MM.1S (cell line): ENCODE data around the gene RBM23.

ENCODE experiments used
- DNase-seq: peaks from one replicate; pipeline ENCODE4 v3.0.0-alpha.2; 2015
- H2AFZ ChIP-seq: fragments of 300-600 bp; sonication (generic); 2 replicates; pipeline ENCODE4 v1.6.0; 2016; ENCODE audit warnings: antibody characterized with exemption, low read length
- H3F3A ChIP-seq: fragments of 300-600 bp; sonication (generic); 2 replicates; pipeline ENCODE4 v1.6.1; 2016; ENCODE audit warnings: mild to moderate bottlenecking, antibody characterized with exemption, low read length, moderate library complexity, mixed read lengths; ENCODE audit not compliant: insufficient read depth
- H3K27ac ChIP-seq: fragments of 300-600 bp; sonication (generic); 2 replicates; pipeline ENCODE4 v1.5.1; 2016; ENCODE audit warnings: mild to moderate bottlenecking, low read length
- H3K27me3 ChIP-seq: fragments of 300-600 bp; sonication (generic); replicated peaks from 2 replicates; pipeline ENCODE4 v1.6.0; 2016; ENCODE audit warnings: low read length; ENCODE audit not compliant: insufficient read depth
- H3K36me3 ChIP-seq: fragments of 300-600 bp; sonication (generic); replicated peaks from 2 replicates; pipeline ENCODE4 v1.6.1; 2016; ENCODE audit warnings: mild to moderate bottlenecking, low read length, mixed read lengths; ENCODE audit not compliant: insufficient read depth
- H3K4me1 ChIP-seq: fragments of 300-600 bp; sonication (generic); 2 replicates; pipeline ENCODE4 v1.6.1; 2016; ENCODE audit warnings: low read length, mixed read lengths
- H3K4me2 ChIP-seq: fragments of 300-600 bp; sonication (generic); 2 replicates; pipeline ENCODE4 v1.6.0; 2016; ENCODE audit warnings: low read depth, low read length
- H3K4me3 ChIP-seq: fragments of 300-600 bp; sonication (generic); 2 replicates; pipeline ENCODE4 v1.5.1; 2016; ENCODE audit warnings: low read length, mixed read lengths
- H3K79me2 ChIP-seq: fragments of 300-600 bp; sonication (generic); 2 replicates; pipeline ENCODE4 v1.6.1; 2016; ENCODE audit warnings: mixed run types, low read length, mixed read lengths
- H3K9ac ChIP-seq: fragments of 300-600 bp; sonication (generic); 2 replicates; pipeline ENCODE4 v1.6.1; 2016; ENCODE audit warnings: low read length, mixed read lengths
- H3K9me2 ChIP-seq: fragments of 300-600 bp; sonication (generic); replicated peaks from 2 replicates; pipeline ENCODE4 v1.6.1; 2016; ENCODE audit warnings: mild to moderate bottlenecking, low read length, mixed read lengths; ENCODE audit not compliant: insufficient read depth
- H3K9me3 ChIP-seq: fragments of 300-600 bp; sonication (generic); replicated peaks from 2 replicates; pipeline ENCODE4 v1.6.1; 2016; ENCODE audit warnings: mild to moderate bottlenecking, low read length, mixed read lengths; ENCODE audit not compliant: insufficient read depth
- H4K20me1 ChIP-seq: fragments of 300-600 bp; sonication (generic); 2 replicates; pipeline ENCODE4 v1.6.1; 2016; ENCODE audit warnings: mild to moderate bottlenecking, low read length, moderate library complexity, mixed read lengths; ENCODE audit not compliant: insufficient read depth
- CTCF ChIP-seq: fragments of 300-600 bp; sonication (generic); IDR thresholded peaks from 2 replicates; pipeline ENCODE4 v1.5.1; 2016; ENCODE audit warnings: antibody characterized with exemption, low read length, mixed read lengths
- EZH2 ChIP-seq: fragments of 300-600 bp; sonication (generic); optimal IDR thresholded peaks from 2 replicates; pipeline ENCODE3; 2017; ENCODE audit warnings: low read depth, mild to moderate bottlenecking, antibody characterized with exemption, low read length, mixed read lengths
- EZH2phosphoT487 ChIP-seq: fragments of 300-600 bp; sonication (generic); IDR thresholded peaks from 2 replicates; pipeline ENCODE4 v1.6.1; 2018; ENCODE audit warnings: antibody characterized with exemption, low read length

The RBM23 gene

DNA sequence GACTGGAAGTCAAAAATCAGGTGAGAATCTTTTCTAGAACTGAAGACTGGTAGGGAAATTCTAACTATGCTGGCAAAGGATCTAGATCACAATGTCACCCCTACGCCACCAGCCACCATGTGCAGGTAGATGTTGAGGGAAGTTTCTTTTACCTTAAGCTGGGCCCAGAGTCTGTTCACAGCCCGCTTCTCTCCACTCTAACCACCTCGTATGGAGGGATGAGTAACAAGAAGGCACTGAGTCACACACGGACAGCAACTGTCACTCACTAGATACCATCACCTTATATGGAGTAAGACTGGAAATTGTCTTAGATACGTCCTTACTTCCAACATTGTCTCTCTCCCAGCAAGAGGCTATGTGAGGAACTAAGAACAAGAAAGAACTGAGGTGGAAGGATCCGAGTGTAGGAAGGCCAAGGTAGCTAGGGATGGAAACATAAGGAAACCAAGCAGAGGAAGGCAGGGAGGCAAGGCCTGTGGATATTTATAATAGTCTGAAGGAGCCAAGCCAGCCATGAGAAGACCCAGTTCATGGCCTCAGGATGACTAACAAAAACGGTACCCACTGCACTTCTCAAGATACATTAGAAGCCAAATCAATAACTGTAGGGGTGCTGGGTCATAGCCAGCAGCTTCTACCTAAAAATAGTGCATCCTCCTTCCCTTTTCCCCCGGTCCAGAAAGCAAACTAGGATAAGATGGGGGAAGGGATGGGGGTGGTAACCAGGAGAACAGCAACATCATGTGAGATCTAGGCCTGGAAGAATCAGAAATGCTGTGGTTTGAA lies 20.5 kb downstream of the RBM23 start:
- H3K4me2 ChIP-seq = no peak overlapping the region
- no peaks in the 10 kb centered on the region for H3K36me3 ChIP-seq
- H3K4me1 ChIP-seq = no peaks in the 10 kb centered on the region
- DNase-seq = no peak
- H3K9me3 ChIP-seq = no peaks in the 10 kb centered on the region
- H3K4me3 ChIP-seq = no peak overlapping the region
- H3K27ac ChIP-seq = no peak overlapping the region
- H2AFZ ChIP-seq = no peak overlapping the region
- H3K9ac ChIP-seq = no peak overlapping the region
- H3K27me3 ChIP-seq = no peaks in the 10 kb centered on the region
- no peaks in the 10 kb centered on the region for H3K9me2 ChIP-seq
- no peaks in the 10 kb centered on the region for H4K20me1 ChIP-seq
- H3K79me2 ChIP-seq = no peaks in the 10 kb centered on the region
- no peak for TF ChIP-seq EZH2phosphoT487
- no peak for TF ChIP-seq EZH2
- no peak for TF ChIP-seq CTCF
- no peaks in the 10 kb centered on the region for H3F3A ChIP-seq

DNA sequence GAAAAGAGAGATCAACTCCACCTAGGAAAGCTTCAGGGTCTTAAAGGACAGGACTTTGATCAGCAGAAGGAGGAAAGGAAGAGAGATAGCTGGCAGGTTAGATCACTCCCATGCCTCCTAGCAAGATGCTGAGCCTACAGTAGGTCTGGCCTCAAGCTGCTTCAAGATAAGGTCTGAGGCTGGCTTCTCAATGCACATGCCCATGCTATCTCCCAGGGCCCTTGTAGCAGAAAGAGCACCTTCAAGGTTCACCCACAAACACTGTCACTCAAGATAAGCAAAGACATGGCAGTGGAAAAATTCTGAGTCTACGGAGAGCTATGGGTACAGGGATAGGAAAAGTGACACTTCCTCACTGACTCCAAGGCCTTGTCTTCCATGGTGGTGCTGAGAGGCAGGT lies 21.6 kb downstream of the RBM23 start:
- no peak overlapping the region for H3K27ac ChIP-seq
- H3K9ac ChIP-seq = no peak overlapping the region
- H3K9me3 ChIP-seq = no peaks in the 10 kb centered on the region
- H2AFZ ChIP-seq = no peak overlapping the region
- H3K4me1 ChIP-seq = no peaks in the 10 kb centered on the region
- no peaks in the 10 kb centered on the region for H3F3A ChIP-seq
- no peaks in the 10 kb centered on the region for H3K79me2 ChIP-seq
- TF ChIP-seq CTCF = no peak
- TF ChIP-seq EZH2 = no peak
- TF ChIP-seq EZH2phosphoT487 = no peak
- no peak overlapping the region for H3K4me2 ChIP-seq
- DNase-seq = no peak
- no peaks in the 10 kb centered on the region for H3K27me3 ChIP-seq
- no peaks in the 10 kb centered on the region for H3K36me3 ChIP-seq
- no peaks in the 10 kb centered on the region for H4K20me1 ChIP-seq
- H3K9me2 ChIP-seq = no peaks in the 10 kb centered on the region
- no peak overlapping the region for H3K4me3 ChIP-seq

DNA sequence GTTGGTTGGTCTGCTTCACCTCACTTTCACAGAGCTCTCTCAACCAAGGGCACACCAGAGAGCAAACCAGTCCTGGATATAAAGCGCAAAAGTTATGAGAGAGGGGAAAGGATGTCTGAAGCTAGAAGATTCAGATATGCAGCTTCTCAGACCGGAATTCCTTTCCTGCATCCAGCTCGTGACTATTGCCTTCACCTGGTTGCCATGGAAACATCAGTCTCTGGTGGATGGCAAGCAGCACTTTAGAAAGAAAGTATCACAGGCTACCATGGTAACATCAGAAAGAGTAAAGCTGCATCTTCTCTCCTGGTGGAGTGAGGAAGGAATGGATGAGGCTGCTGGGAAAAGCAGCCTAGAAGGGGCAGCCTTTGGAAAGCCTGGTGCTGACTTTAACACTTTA lies 22.2 kb downstream of the RBM23 start:
- H3K27ac ChIP-seq = no peak overlapping the region
- TF ChIP-seq CTCF (no peak), EZH2 (no peak), EZH2phosphoT487 (no peak)

More for the DNA sequence above, 22.2 kb downstream of the RBM23 start:
- Histone ChIP-seq H2AFZ (no peak overlapping the region), H3K9ac (no peak overlapping the region), H3K36me3 (no peaks in the 10 kb centered on the region), H3K9me2 (no peaks in the 10 kb centered on the region), H3K79me2 (no peaks in the 10 kb centered on the region), H3K9me3 (no peaks in the 10 kb centered on the region), H3K4me1 (no peaks in the 10 kb centered on the region), H3K4me3 (no peak overlapping the region), H3F3A (no peaks in the 10 kb centered on the region), H4K20me1 (no peaks in the 10 kb centered on the region), H3K27me3 (no peaks in the 10 kb centered on the region), H3K4me2 (no peak overlapping the region)
- no peak for DNase-seq
